Ovary (tissue), 3 donors: ENCODE measurements around the gene COL4A4.

Experiments used
- CTCF ChIP-seq, 3 donors: fragments of 450-650 bp in 2 of 3; fragments of 200-600 bp in 1 of 3; IDR thresholded peaks; one replicate each; pipeline versions ENCODE4 v1.5.1 to v1.8.0; 2016 to 2022; ENCODE audit warnings: antibody characterized with exemption in 3 of 3, mild to moderate bottlenecking in 1 of 3
- EP300 ChIP-seq: sonication (generic); formaldehyde crosslinking; IDR thresholded peaks from one replicate; pipeline ENCODE4 v1.6.1; 2017; ENCODE audit warnings: antibody characterized with exemption
- POLR2A ChIP-seq: fragments of 450-650 bp; IDR thresholded peaks from one replicate; pipeline ENCODE4 v1.6.1; 2017; ENCODE audit warnings: antibody characterized with exemption, mild to moderate bottlenecking, moderate library complexity
- donor health status: DM: no; HTN: no; CAD: no.

DNA sequence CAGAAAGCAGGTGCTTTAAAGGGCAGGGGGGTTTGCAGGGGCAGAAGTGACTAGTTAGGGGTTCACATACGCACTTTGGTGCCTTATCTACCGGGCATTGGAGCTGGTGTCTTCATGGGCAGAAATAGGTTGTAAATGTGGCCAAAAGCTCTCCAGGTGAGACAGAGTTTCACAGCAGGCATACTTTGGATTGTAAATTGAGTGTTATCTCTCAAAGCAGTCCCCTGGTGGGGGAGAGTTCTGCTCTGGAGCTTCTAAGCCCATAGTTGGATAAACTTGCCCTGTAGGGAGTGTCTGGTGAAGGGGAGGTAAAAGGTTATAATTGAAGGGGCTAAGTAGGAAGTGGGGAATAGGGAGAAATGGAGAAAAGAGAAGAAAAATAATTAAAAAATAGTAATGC, 43.6 kb upstream of the COL4A4 start:
- TF ChIP-seq EP300 (no peak), CTCF (IDR thresholded peaks at IDR 0.05) (no peak), POLR2A (no peak)
